GM10248 (cell line): Measurements from ENCODE around the gene NOM1.

Experiments
- CTCF ChIA-PET: fragments of 300-600 bp; sonication (Branson Sonifier 250); formaldehyde crosslinking; extraction: SDS; loops from one replicate; lab custom pipeline; 2021; ENCODE audit warnings: antibody characterized with exemption; lab: Yijun Ruan, JAX
- POLR2A ChIA-PET: fragments of 350-650 bp; sonication (Branson Sonifier 250); formaldehyde crosslinking; extraction: SDS; loops from one replicate; lab custom pipeline; 2020; ENCODE audit warnings: antibody characterized with exemption; lab: Yijun Ruan, JAX
- DNase-seq: peaks from one replicate; pipeline ENCODE4 v3.0.0; 2012; ENCODE audit errors: extremely low spot score
- CTCF ChIP-seq: IDR thresholded peaks from 2 replicates; pipeline ENCODE4 v1.5.1; 2012; ENCODE audit warnings: mild to moderate bottlenecking, low read depth; ENCODE audit errors: extremely low read depth, missing control alignments, control extremely low read depth

The NOM1 gene

GRCh38 chr7:157006829-157007469 is 57.4 kb downstream of the NOM1 start:
- POLR2A ChIA-PET: no interaction called here
- no peak for TF ChIP-seq CTCF
- DNase-seq: no peak
- CTCF ChIA-PET: interaction anchor here (1.5 kb wide), 1 partner anchor 12 kb away, joined by 5 read pairs; no protein-coding TSS in a partner anchor

- ChIA-PET POLR2A (no interaction called here), CTCF (no interaction called here)
- TF ChIP-seq CTCF: no peak
- no peak for DNase-seq
Observed at GRCh38 chr7:157007470-157008066, 58.1 kb downstream of the NOM1 start.

- ChIA-PET POLR2A (interaction anchor here (0.5 kb wide), 1 partner anchor 326 kb away, joined by 6 read pairs; no protein-coding TSS in a partner anchor), CTCF (interaction anchor here (1.2 kb wide), 1 partner anchor 40 kb away, joined by 4 read pairs; no protein-coding TSS in a partner anchor)
- DNase-seq: no peak
- TF ChIP-seq CTCF: no peak
Observed at GRCh38 chr7:157008206-157009169, 59.0 kb downstream of the NOM1 start.

- POLR2A ChIA-PET: no interaction called here
- TF ChIP-seq CTCF: no peak
- DNase-seq: no peak
- CTCF ChIA-PET: interaction anchor here (1.2 kb wide), 1 partner anchor 40 kb away, joined by 4 read pairs; no protein-coding TSS in a partner anchor
Observed at GRCh38 chr7:157009170-157009777, 59.8 kb downstream of the NOM1 start.

- DNase-seq: no peak
- ChIA-PET CTCF (no interaction called here), POLR2A (no interaction called here)
- no peak for TF ChIP-seq CTCF
Observed at GRCh38 chr7:157009778-157010587, 60.5 kb downstream of the NOM1 start.
